ENCODE measurements around the gene MYCN. TPM values are rescaled to one million over a fixed set of nuclear protein-coding genes. Genes with fewer than 3 reads are reported as not detected.
"Not testable (repeated sequence)": the region's sequence is repeated elsewhere in the genome, so short reads cannot be mapped to it uniquely, and the experiment has no call there.

Gene MYCN
- polyA plus RNA-seq, 1 donor (not counting 4 experiments of a cell fraction or from before 2014, with no cell fraction given): not detected

GRCh38 chr2:15914596-15915385, 25.6 kb upstream of the MYCN start:
- Histone ChIP-seq H3K9me3 (ENCODE audit: control insufficient read depth, low read depth, low read length) (no peaks in the 10 kb centered on the region), H3K9me1 (ENCODE audit: control insufficient read depth, extremely low read depth, insufficient read depth, low read length) (no peaks in the 10 kb centered on the region), H3K27me3 (ENCODE audit: control insufficient read depth, extremely low read depth, insufficient read depth, low read length) (peaks cover 3% of the 10 kb centered on the region), H4K20me1 (ENCODE audit: control insufficient read depth, extremely low read depth, insufficient read depth, low read length) (no peaks in the 10 kb centered on the region), H3K4me1 (ENCODE audit: control insufficient read depth, extremely low read depth, insufficient read depth, low read length) (peaks cover 7% of the 10 kb centered on the region), H3K79me2 (ENCODE audit: control insufficient read depth, insufficient read depth, low read length) (no peaks in the 10 kb centered on the region), H2AFZ (ENCODE audit: control insufficient read depth, low read length) (no peak overlapping the region), H3K9ac (ENCODE audit: control insufficient read depth, extremely low read depth, insufficient read depth, low read length) (no peak overlapping the region), H3K4me3 (ENCODE audit: control insufficient read depth in 2 of 3, extremely low read depth in 1 of 3, insufficient read depth in 2 of 3, low read depth in 1 of 3, low read length in 3 of 3) (no peak overlapping the region), H3K36me3 (ENCODE audit: control insufficient read depth in 2 of 2, extremely low read depth in 1 of 2, insufficient read depth in 2 of 2, low read length in 2 of 2) (no peaks in the 10 kb centered on the region), H3K27ac (ENCODE audit: control insufficient read depth, insufficient read depth, low read length) (no peak overlapping the region), H3K4me2 (ENCODE audit: control insufficient read depth, extremely low read depth, insufficient read depth, low read depth, low read length) (no peak overlapping the region)
- no peak for TF ChIP-seq EZH2 (IDR thresholded peaks at IDR 0.05; ENCODE audit: low read length)
- no peak for TF ChIP-seq CTCF (optimal IDR thresholded peaks at IDR 0.05 in 1 of 3, IDR thresholded peaks at IDR 0.05 in 1 of 3, conservative IDR thresholded peaks at IDR 0.05 in 1 of 3; ENCODE audit: extremely low read depth in 1 of 3, insufficient read depth in 2 of 3, low read length in 3 of 3)
- FAIRE-seq: no peak
- no peak for DNase-seq (ENCODE audit: low read depth, low spot score)
- dilution Hi-C loops (cut with MboI; ENCODE audit: extremely low pct_ligation_motif_present, low sequenced_read_pairs): no loop called here

GRCh38 chr2:15915546-15915945, 24.8 kb upstream of the MYCN start:
- H3K36me3 ChIP-seq (ENCODE audit: control insufficient read depth in 2 of 2, extremely low read depth in 1 of 2, insufficient read depth in 2 of 2, low read length in 2 of 2); H3K9me1 ChIP-seq (ENCODE audit: control insufficient read depth, extremely low read depth, insufficient read depth, low read length); H3K4me1 ChIP-seq (ENCODE audit: control insufficient read depth, extremely low read depth, insufficient read depth, low read length); H3K4me3 ChIP-seq (ENCODE audit: control insufficient read depth in 2 of 3, extremely low read depth in 1 of 3, insufficient read depth in 2 of 3, low read depth in 1 of 3, low read length in 3 of 3); FAIRE-seq; H3K27me3 ChIP-seq (ENCODE audit: control insufficient read depth, extremely low read depth, insufficient read depth, low read length); H3K4me2 ChIP-seq (ENCODE audit: control insufficient read depth, extremely low read depth, insufficient read depth, low read depth, low read length); H3K9ac ChIP-seq (ENCODE audit: control insufficient read depth, extremely low read depth, insufficient read depth, low read length); dilution Hi-C loops (cut with MboI; ENCODE audit: extremely low pct_ligation_motif_present, low sequenced_read_pairs); H3K9me3 ChIP-seq (ENCODE audit: control insufficient read depth, low read depth, low read length); H4K20me1 ChIP-seq (ENCODE audit: control insufficient read depth, extremely low read depth, insufficient read depth, low read length); H3K27ac ChIP-seq (ENCODE audit: control insufficient read depth, insufficient read depth, low read length); H3K79me2 ChIP-seq (ENCODE audit: control insufficient read depth, insufficient read depth, low read length); DNase-seq (ENCODE audit: low read depth, low spot score); H2AFZ ChIP-seq (ENCODE audit: control insufficient read depth, low read length): not testable (repeated sequence)

GRCh38 chr2:15916336-15916735, 24.0 kb upstream of the MYCN start:
- Histone ChIP-seq H3K36me3 (ENCODE audit: control insufficient read depth in 2 of 2, extremely low read depth in 1 of 2, insufficient read depth in 2 of 2, low read length in 2 of 2) (no peaks in the 10 kb centered on the region), H3K9ac (ENCODE audit: control insufficient read depth, extremely low read depth, insufficient read depth, low read length) (no peak overlapping the region), H3K27ac (ENCODE audit: control insufficient read depth, insufficient read depth, low read length) (no peak overlapping the region), H3K27me3 (ENCODE audit: control insufficient read depth, extremely low read depth, insufficient read depth, low read length) (peaks cover 3% of the 10 kb centered on the region), H3K4me1 (ENCODE audit: control insufficient read depth, extremely low read depth, insufficient read depth, low read length) (peaks cover 7% of the 10 kb centered on the region), H2AFZ (ENCODE audit: control insufficient read depth, low read length) (no peak overlapping the region), H3K9me3 (ENCODE audit: control insufficient read depth, low read depth, low read length) (no peaks in the 10 kb centered on the region), H3K4me3 (ENCODE audit: control insufficient read depth in 2 of 3, extremely low read depth in 1 of 3, insufficient read depth in 2 of 3, low read depth in 1 of 3, low read length in 3 of 3) (no peak overlapping the region), H3K9me1 (ENCODE audit: control insufficient read depth, extremely low read depth, insufficient read depth, low read length) (no peaks in the 10 kb centered on the region), H3K4me2 (ENCODE audit: control insufficient read depth, extremely low read depth, insufficient read depth, low read depth, low read length) (no peak overlapping the region), H4K20me1 (ENCODE audit: control insufficient read depth, extremely low read depth, insufficient read depth, low read length) (no peaks in the 10 kb centered on the region), H3K79me2 (ENCODE audit: control insufficient read depth, insufficient read depth, low read length) (no peaks in the 10 kb centered on the region)
- dilution Hi-C loops (cut with MboI; ENCODE audit: extremely low pct_ligation_motif_present, low sequenced_read_pairs): no loop called here
- TF ChIP-seq CTCF (optimal IDR thresholded peaks at IDR 0.05 in 1 of 3, IDR thresholded peaks at IDR 0.05 in 1 of 3, conservative IDR thresholded peaks at IDR 0.05 in 1 of 3; ENCODE audit: extremely low read depth in 1 of 3, insufficient read depth in 2 of 3, low read length in 3 of 3) (no peak), EZH2 (IDR thresholded peaks at IDR 0.05; ENCODE audit: low read length) (no peak)
- DNase-seq (ENCODE audit: low read depth, low spot score): no peak
- FAIRE-seq: no peak

Data from keratinocyte (primary cell).